ENCODE data around the gene YJEFN3.

DNA sequence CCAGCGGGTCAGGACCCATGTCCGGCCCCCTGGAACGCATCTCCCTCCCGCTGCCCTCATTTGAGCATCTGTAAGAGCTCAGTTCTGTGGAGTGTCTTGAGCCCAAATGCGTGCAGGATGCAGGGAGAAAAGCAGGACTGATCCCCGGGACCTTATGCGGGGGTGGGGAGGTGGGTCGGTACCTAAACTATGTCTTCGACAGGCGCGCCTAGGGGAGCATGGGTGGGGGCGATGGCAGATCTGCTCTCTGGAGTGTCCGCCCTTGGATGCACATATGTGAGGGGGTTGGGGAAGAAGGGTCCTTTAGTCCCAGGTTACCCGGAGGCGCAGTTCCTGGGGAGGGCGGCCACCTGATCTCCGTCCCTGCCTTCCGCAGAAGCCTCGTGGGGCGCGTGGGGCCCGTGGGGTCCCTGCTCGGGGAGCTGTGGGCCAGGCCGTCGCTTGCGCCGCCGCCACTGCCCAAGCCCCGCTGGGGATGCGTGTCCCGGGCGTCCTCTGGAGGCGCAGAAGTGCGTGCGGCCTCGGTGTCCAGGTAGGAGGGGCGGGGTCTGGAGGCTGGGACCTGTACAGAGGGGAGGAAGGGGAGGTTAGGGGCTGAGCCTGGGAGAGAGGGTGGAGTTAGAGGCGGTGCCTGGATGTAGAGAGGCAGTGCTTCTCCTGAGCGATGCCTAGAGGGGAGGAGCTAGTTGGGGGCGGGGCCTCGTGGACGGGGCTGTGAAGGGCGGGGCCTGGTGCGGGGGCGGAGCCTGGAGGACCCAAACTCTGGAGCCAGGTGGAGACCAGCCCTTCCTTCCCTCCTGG lies 12.2 kb downstream of the YJEFN3 start:
- no peak for TF ChIP-seq EZH2phosphoT487 (IDR thresholded peaks at IDR 0.05)
- TF ChIP-seq, protein P1, sequence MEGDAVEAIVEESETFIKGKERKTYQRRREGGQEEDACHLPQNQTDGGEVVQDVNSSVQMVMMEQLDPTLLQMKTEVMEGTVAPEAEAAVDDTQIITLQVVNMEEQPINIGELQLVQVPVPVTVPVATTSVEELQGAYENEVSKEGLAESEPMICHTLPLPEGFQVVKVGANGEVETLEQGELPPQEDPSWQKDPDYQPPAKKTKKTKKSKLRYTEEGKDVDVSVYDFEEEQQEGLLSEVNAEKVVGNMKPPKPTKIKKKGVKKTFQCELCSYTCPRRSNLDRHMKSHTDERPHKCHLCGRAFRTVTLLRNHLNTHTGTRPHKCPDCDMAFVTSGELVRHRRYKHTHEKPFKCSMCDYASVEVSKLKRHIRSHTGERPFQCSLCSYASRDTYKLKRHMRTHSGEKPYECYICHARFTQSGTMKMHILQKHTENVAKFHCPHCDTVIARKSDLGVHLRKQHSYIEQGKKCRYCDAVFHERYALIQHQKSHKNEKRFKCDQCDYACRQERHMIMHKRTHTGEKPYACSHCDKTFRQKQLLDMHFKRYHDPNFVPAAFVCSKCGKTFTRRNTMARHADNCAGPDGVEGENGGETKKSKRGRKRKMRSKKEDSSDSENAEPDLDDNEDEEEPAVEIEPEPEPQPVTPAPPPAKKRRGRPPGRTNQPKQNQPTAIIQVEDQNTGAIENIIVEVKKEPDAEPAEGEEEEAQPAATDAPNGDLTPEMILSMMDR (IDR thresholded peaks at IDR 0.05): no peak
